Neural cell (in vitro differentiated cells): Measurements from ENCODE around the gene GTF2B. TPM values are rescaled to one million over a fixed set of nuclear protein-coding genes. Genes with fewer than 3 reads are reported as not detected.

Experiments
- H2AFZ ChIP-seq: fragments of 200-600, 300-800 bp; sonication (generic), shearing (Covaris generic); 2 replicates; pipeline ENCODE4 v1.6.0; 2014; ENCODE audit warnings: low read depth, mild to moderate bottlenecking, antibody characterized with exemption, low read length, moderate library complexity
- H3F3A ChIP-seq: fragments of 200-600 bp; shearing (Covaris generic); 2 replicates; pipeline ENCODE4 v1.6.1; 2016; ENCODE audit warnings: mild to moderate bottlenecking, moderate library complexity, mixed read lengths, antibody characterized with exemption, low read length; ENCODE audit not compliant: insufficient read depth, poor library complexity, severe bottlenecking
- H3K27ac ChIP-seq: fragments of 200-600, 300-800 bp; sonication (generic), shearing (Covaris generic); 2 replicates; pipeline ENCODE4 v1.5.1; 2014; ENCODE audit warnings: mild to moderate bottlenecking, low read length, moderate library complexity
- H3K27me3 ChIP-seq: fragments of 300-800, 200-600 bp; sonication (generic), shearing (Covaris generic); 2 replicates; pipeline ENCODE4 v1.6.0; 2014; ENCODE audit warnings: mild to moderate bottlenecking, low read depth, low read length, moderate library complexity; ENCODE audit not compliant: insufficient read depth
- H3K36me3 ChIP-seq: fragments of 300-800, 200-600 bp; sonication (generic), shearing (Covaris generic); 2 replicates; pipeline ENCODE4 v1.5.1; 2014; ENCODE audit warnings: mild to moderate bottlenecking, antibody characterized with exemption, low read length, moderate library complexity; ENCODE audit not compliant: insufficient read depth
- H3K4me2 ChIP-seq: fragments of 300-800, 200-600 bp; sonication (generic), shearing (Covaris generic); 2 replicates; pipeline ENCODE4 v1.6.0; 2014; ENCODE audit warnings: mild to moderate bottlenecking, low read length
- H3K4me3 ChIP-seq: fragments of 300-800, 200-600 bp; sonication (generic), shearing (Covaris generic); 2 replicates; pipeline ENCODE4 v1.5.1; 2014; ENCODE audit warnings: mild to moderate bottlenecking, low read length, moderate library complexity
- H3K79me2 ChIP-seq: fragments of 200-600 bp; shearing (Covaris generic); replicated peaks from 2 replicates; pipeline ENCODE4 v1.6.0; 2014; ENCODE audit warnings: mild to moderate bottlenecking, low read length, moderate library complexity; ENCODE audit not compliant: insufficient read depth
- H3K9ac ChIP-seq: fragments of 300-800, 200-600 bp; sonication (generic), shearing (Covaris generic); 2 replicates; pipeline ENCODE4 v1.6.1; 2016; ENCODE audit warnings: mild to moderate bottlenecking, low read length, mixed read lengths
- H3K9me2 ChIP-seq: fragments of 200-600 bp; shearing (Covaris generic); 2 replicates; pipeline ENCODE4 v1.6.1; 2016; ENCODE audit warnings: mild to moderate bottlenecking, low read length, mixed read lengths; ENCODE audit not compliant: insufficient read depth
- H3K9me3 ChIP-seq: fragments of 200-600, 300-800 bp; sonication (generic), shearing (Covaris generic); 2 replicates; pipeline ENCODE4 v1.6.1; 2016; ENCODE audit warnings: mild to moderate bottlenecking, mixed run types, low read length, moderate library complexity, mixed read lengths
- H4K20me1 ChIP-seq: fragments of 200-600 bp; shearing (Covaris generic); 2 replicates; pipeline ENCODE4 v1.6.1; 2016; ENCODE audit warnings: mild to moderate bottlenecking, mixed run types; ENCODE audit not compliant: insufficient read depth
- CTCF ChIP-seq: fragments of 450-650 bp; IDR thresholded peaks from 2 replicates; pipeline ENCODE4 v1.5.1; 2014; ENCODE audit warnings: antibody characterized with exemption, mild to moderate bottlenecking, moderate library complexity; ENCODE audit not compliant: poor library complexity, severe bottlenecking
- EP300 ChIP-seq: fragments of 450-650 bp; conservative IDR thresholded peaks from 2 replicates; pipeline ENCODE4 v1.6.1; 2014; ENCODE audit warnings: antibody characterized with exemption, mild to moderate bottlenecking, moderate library complexity; ENCODE audit not compliant: poor library complexity, severe bottlenecking
- EZH2 ChIP-seq: fragments of 200-600, 300-800 bp; shearing (Covaris generic), sonication (generic); IDR thresholded peaks from 2 replicates; pipeline ENCODE4 v1.6.1; 2014; ENCODE audit warnings: antibody characterized with exemption, low read length, borderline replicate concordance, mild to moderate bottlenecking; ENCODE audit not compliant: insufficient read depth, poor library complexity, severe bottlenecking
- MXI1 ChIP-seq: fragments of 450-650 bp; conservative IDR thresholded peaks from 2 replicates; pipeline ENCODE4 v1.6.1; 2014; ENCODE audit warnings: antibody characterized with exemption, mild to moderate bottlenecking; ENCODE audit not compliant: poor library complexity, severe bottlenecking
- POLR2AphosphoS5 ChIP-seq: IDR thresholded peaks from 2 replicates; pipeline ENCODE4 v1.6.1; 2012
- RAD21 ChIP-seq: fragments of 450-650 bp; conservative IDR thresholded peaks from 2 replicates; pipeline ENCODE4 v1.6.1; 2014; ENCODE audit warnings: antibody characterized with exemption, mild to moderate bottlenecking, moderate library complexity
- REST ChIP-seq: IDR thresholded peaks from 2 replicates; pipeline ENCODE4 v1.6.1; 2012; ENCODE audit warnings: borderline replicate concordance
- SMC3 ChIP-seq: fragments of 450-650 bp; conservative IDR thresholded peaks from 2 replicates; pipeline ENCODE4 v1.6.1; 2014; ENCODE audit warnings: antibody characterized with exemption, mild to moderate bottlenecking, moderate library complexity; ENCODE audit not compliant: poor library complexity
- TAF1 ChIP-seq: IDR thresholded peaks from 2 replicates; pipeline ENCODE4 v1.6.1; 2012; ENCODE audit warnings: low read depth
- polyA plus RNA-seq: library from polyadenylated mRNA; depleted of rRNA; stranded (reverse); fragments of >200 nt; gene quantifications from 2 replicates; pipeline ENCODE4 v1.2.3, GENCODE V29; 2014

GTF2B gene
- polyA plus RNA-seq, 1 donor from 2014 or later: 129 TPM

DNA sequence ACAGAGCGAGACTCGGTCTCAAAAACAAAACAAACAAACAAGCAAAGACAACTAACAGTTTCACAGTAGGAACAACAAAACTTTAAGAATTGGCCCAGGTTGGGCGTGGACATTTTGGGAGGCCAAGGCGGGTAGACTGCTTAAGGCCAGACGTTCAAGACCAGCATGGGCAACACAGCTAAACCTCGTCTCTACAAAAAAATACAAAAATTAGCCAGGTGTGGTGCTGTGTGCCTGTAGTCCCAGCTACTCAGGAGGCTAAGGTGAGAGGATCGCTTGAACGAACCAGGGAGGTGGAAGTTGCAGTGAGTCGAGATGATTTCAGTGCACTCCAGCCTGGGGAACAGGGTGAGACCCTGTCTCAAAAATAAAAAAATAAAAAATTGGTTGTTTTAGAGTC is 13.5 kb downstream of the GTF2B start:
- peaks cover 25% of the 10 kb centered on the region for H3K79me2 ChIP-seq
- no peak overlapping the region for H3K4me2 ChIP-seq
- no peaks in the 10 kb centered on the region for H3K36me3 ChIP-seq
- H3K9me3 ChIP-seq: no peaks in the 10 kb centered on the region
- no peaks in the 10 kb centered on the region for H4K20me1 ChIP-seq
- H3K4me3 ChIP-seq: no peak overlapping the region
- no peaks in the 10 kb centered on the region for H3F3A ChIP-seq
- H3K27me3 ChIP-seq: no peaks in the 10 kb centered on the region
- no peak overlapping the region for H3K27ac ChIP-seq
- H3K9ac ChIP-seq: no peak overlapping the region
- H3K9me2 ChIP-seq: no peaks in the 10 kb centered on the region
- TF ChIP-seq RAD21: no peak
- no peak for TF ChIP-seq EZH2
- TF ChIP-seq CTCF: no peak
- no peak overlapping the region for H2AFZ ChIP-seq

- Histone ChIP-seq H3F3A (no peaks in the 10 kb centered on the region), H4K20me1 (no peaks in the 10 kb centered on the region), H3K27me3 (no peaks in the 10 kb centered on the region), H3K9ac (no peak overlapping the region), H3K79me2 (peaks cover 25% of the 10 kb centered on the region), H3K9me2 (no peaks in the 10 kb centered on the region), H3K4me3 (no peak overlapping the region), H3K9me3 (no peaks in the 10 kb centered on the region), H3K4me2 (no peak overlapping the region), H2AFZ (no peak overlapping the region), H3K27ac (no peak overlapping the region), H3K36me3 (no peaks in the 10 kb centered on the region)
- no peak for TF ChIP-seq POLR2AphosphoS5
- peak; percentile 70 for TF ChIP-seq RAD21
- TF ChIP-seq SMC3: peak; percentile 68
- no peak for TF ChIP-seq REST
- no peak for TF ChIP-seq EZH2
- TF ChIP-seq MXI1: no peak
- TF ChIP-seq TAF1: no peak
- peak; percentile 73 for TF ChIP-seq CTCF
- TF ChIP-seq EP300: no peak
Measured at GRCh38 chr1:88877382-88877825, 14.0 kb downstream of the GTF2B start.
